Measurements from ENCODE around the gene ITGBL1.

ITGBL1 gene

GRCh38 chr13:101639711-101640110, 187.2 kb downstream of the ITGBL1 start:
- no peak for DNase-seq

DNA sequence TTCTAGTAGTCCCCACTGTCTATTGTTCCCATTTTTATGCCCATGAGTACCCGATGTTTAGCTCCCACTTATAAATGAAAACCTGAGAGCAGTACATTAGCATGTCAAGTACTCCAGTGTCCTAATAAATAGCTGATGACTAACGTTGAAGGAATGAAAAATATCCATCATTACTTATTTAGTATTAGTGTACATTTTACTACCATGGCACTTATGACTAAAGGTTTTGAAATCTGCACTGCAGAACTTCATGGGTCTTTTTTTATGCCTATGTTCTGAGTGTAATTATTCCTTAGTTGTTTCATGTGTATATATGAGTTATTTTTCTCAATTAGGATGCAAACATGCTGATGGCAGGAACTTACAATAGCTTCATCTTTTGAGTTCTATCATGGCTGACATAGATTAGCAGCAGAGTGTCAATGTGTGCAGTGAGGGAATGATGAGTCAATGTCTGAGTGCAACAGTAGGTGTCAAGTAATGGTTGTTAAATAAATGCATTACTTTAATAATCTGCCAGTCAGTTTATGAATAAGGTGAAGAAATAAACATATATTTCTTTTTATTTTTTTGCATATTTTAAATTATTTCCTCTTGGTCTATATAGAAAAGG, 188.4 kb downstream of the ITGBL1 start:
- no peak for DNase-seq

DNA sequence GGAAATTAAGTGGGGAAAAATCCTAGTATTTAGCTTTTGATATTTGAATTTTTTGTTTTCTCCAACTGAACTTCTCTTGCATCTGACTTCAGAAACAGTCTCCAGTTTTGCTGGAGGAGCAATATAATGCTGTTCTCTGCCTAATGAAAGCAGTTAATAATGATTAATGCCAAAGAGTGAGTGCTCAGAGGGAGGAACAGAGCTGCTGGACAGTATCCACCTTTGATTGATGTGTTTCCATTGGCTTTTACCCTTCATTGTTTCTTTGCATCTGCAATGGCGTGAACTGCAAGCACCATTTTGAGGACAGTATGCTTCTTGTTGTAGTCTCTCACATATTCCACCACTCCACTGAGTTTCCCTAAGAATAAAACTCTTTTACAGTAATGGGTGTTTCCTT, 193.4 kb downstream of the ITGBL1 start:
- DNase-seq, result no peak

DNA sequence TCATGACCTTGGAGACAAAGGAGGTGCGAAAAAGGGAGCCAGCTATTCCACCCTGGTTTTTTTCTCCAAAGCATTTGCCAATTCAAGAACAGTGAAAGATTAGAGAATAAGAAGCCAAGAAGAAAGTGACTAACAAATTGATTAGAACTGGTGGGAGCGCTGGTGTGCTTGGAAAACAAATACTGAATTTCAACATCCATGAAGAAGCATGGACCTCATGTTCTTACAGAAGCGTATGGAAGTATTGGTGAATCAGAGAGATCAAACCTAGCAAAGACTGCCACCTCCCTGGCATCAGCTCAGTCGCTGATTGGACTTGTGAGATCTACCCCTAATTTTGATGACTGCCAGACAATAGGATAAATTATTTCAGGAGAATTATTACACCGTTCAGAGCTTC, 195.3 kb downstream of the ITGBL1 start:
- no peak for DNase-seq

DNA sequence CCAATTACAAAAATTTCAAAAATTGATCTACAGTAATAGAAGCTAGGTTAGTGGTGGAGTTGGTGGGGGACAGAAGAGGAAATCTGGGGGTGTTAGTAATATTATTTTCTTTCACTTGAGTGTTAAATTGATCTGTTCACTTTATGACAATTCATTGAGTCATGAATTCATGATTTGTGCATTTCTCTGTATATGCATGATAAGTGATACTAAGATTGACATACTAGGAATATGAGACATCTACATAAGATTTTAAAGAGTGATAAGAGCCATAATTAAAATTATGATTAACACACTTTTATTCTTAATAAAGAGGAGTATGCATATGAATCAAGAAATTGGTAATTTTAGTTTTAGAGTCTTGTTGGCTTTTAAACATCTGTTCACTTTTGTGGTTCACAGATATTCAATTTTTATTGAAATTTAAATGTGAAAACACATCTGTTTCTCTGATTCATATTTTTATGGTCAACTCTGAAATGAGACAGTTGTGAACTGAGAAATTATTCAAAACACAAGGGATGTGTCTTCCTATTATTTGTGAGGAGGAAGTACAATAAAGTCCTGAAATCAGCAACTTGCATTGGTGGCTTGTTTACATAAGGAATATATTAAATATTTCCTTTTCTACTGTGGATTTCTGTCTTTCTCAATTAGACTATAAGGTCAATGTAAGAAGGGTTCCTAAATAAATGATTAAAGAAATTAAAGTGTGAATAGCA, 196.5 kb downstream of the ITGBL1 start:
- no peak for DNase-seq

GRCh38 chr13:101649488-101650126, 197.1 kb downstream of the ITGBL1 start:
- DNase-seq, result no peak

DNA sequence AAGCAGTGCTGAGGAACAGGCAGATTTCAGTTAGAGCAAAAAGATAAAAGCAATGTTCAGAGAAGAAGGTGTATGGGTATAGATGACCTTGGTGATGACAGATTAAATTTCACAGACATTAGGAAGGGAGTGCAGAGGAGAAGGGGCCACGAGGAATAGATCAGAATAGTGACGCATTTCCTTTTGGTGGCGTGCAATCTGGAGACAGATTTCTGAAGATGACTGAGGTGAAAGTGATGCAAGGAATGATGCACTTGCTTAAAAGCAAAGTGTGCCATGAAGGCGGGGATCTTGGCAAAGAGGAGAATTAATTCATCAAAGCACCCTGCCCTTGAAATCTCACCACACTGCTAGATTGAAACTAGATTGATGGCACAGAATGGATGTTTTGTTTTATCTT, 202.4 kb downstream of the ITGBL1 start:
- DNase-seq, result no peak

DNA sequence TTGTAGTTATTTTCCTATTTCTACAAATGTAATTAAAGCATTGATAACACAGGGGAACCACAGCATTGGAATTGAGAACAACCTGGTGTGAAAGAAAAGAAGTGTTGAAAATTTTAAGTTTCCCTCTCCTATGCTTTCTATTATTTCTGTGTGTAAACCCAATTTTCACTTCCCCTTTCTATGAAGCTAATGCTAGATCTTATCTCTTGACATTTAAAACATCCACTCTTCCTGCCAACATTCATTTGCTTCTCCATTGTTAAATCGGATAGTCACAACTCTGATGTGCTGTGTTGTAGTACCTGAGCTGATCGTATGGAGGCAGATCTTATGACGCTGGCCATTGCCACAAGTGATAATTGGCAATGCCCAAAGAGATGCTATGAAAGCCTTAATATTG, 203.0 kb downstream of the ITGBL1 start:
- DNase-seq, result no peak

DNA sequence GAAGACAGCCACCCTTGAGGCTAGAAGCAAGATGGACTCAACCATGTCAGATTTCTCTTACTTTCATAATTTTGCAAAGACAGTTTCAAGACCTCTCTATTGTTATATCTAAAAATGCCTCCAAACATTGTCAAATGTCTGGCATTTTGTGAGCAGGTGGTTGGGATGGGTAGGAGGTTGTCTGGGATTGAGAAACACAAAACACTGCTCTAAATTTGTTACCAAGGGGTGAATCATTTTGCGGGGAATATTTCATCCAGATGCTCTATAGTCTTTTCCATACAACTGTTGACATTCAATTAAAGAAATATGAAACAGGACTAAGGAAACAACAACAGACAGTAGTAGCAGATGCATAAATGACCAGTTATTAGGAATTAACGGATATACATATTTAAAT, 208.2 kb downstream of the ITGBL1 start:
- no peak for DNase-seq

- no peak for DNase-seq
Measured at GRCh38 chr13:101661839-101662238, 209.4 kb downstream of the ITGBL1 start.

GRCh38 chr13:101673360-101674105, 221.1 kb downstream of the ITGBL1 start:
- no peak for DNase-seq

DNA sequence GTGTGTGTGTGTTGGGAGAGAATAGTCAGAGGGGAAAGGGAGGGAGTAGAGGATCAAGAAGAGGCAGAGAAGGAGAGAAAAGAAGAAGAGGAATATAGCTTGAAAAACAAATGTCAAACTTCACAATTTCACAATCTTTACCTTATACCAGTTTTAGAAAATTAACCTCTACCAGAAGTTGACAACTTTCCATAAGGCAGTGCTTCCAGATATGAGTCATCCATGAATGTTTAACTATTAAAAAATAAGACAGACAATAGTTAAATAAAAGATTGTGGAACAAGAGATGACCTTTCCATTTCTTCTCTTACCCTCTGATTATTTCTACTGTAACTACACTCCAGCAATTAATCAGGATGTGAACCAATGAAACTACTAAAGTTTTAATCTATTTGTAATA, 229.4 kb downstream of the ITGBL1 start:
- DNase-seq, result no peak

GRCh38 chr13:101686003-101686402, 233.5 kb downstream of the ITGBL1 start:
- no peak for DNase-seq

- DNase-seq, result no peak
Measured at GRCh38 chr13:101690871-101691270, 238.4 kb downstream of the ITGBL1 start.

DNA sequence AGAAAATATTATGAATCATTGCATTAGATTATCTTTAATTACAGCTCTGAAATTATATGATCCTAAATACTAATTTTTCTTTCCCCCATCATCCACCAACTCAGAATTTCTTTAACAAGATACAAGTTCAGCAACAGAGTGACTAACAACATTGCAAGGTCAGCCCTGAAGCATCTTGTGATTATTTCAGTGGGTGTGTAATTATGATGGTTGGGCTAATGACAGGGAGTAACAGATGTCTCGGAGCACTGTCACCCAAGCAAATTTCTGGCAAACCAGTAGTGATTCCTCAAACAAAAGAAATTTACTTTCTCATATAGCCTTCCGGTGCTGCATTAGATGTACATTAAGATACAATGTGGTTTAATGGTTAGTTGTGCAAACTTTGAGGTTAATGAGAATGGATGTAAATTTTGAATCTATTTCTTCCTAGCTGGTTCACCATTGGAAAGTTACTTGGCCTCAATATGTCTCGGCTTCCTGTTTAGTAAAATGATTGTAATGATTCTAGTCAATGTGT, 238.9 kb downstream of the ITGBL1 start:
- no peak for DNase-seq

GRCh38 chr13:101695870-101696516, 243.5 kb downstream of the ITGBL1 start:
- DNase-seq, result no peak

GRCh38 chr13:101697745-101698144, 245.3 kb downstream of the ITGBL1 start:
- no peak for DNase-seq

DNA sequence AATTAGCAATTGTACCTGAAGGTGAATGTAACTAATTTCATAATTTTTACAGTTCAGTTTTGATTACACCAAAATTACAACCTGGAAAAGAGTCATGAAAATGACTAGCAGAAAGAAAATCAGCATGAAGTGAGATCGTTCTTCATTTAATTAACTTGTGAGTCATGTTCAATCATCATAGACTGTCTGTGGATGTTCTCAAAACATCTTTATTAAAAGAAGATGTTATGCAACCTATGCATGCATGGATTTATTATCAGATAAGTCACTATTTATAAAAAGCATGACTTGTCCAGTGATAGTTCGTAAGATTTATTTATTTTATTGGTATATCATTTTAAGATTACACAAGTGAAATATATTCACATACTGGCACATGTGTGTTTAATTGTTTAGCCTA, 245.9 kb downstream of the ITGBL1 start:
- no peak for DNase-seq

DNA sequence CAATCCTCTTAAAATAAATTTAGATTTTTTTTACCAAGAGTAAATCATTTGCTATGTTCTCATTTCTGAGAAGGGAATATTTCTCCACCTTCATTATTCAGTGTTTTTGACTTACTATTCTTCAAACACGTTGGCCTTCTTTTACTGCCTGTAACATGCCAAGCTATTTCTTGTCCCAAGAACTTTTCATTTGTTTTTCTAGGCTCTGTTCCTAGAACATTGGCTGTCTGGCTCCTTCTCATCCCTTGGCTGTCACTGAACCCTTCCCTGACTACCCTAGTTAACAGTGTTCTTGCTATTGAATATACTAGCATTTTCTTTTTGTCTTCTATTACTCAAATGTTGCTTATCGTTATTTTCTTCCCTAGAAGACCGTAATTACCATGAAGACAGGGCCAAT, 248.1 kb downstream of the ITGBL1 start:
- DNase-seq, result no peak

DNA sequence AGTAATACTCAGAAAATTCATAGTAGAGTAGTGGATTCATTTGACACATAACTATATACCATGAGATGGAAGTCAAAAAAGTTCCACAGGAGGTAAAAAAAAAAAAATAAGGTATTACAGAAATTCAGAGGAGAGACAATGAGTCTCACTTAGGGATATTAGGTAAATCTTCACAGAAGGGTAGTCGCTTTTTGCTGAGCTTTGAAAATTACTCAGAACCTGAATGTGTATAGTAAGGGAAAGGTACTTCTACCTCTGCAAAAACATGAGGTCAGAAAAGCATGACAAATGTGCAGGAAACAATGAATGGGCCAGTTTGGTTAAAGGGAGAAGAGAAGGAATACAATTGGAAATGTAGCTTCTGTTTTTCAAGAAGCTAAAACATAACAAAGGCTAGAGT, 250.6 kb downstream of the ITGBL1 start:
- no peak for DNase-seq

DNA sequence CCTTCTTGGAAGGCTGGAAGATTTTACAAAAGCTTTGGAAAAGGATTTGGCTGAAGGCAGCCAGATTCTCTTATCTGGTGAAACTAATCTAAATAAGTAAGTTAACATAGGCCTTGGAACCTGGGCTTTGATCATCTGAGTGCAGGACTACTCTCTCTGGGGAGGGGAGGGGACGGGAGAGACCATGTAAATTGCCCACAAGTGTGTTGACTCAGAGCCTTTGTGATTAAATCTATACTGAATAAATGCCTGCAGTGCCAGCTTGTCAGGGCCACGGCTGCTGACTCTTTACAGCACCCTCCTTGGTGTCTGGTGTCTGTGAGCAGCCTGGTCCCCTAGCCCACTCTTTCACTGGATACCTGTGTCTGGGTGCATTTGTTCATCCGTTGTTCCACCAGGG, 251.4 kb downstream of the ITGBL1 start:
- DNase-seq, result no peak

DNA sequence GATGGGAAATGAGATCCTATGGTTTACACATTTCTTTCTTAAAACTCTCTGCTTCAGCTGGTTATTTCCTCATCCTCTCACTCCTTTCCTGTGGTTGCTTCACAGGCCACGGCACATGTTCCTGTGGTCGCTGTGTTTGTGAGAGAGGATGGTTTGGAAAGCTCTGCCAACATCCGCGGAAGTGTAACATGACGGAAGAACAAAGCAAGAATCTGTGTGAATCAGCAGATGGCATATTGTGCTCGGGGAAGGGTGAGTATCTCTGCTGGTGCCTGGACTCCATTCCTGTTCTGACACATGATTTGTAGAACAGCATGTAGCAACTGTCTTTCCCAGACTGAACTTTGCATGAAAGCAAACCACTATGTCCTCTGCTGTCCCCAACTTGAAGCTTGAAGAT, 254.2 kb downstream of the ITGBL1 start:
- no peak for DNase-seq

- no peak for DNase-seq
Measured at GRCh38 chr13:101707659-101708058, 255.2 kb downstream of the ITGBL1 start.

All from NCI-H1092 (cell line).